ENCODE measurements around the gene SLC1A7.

SLC1A7 gene

DNA sequence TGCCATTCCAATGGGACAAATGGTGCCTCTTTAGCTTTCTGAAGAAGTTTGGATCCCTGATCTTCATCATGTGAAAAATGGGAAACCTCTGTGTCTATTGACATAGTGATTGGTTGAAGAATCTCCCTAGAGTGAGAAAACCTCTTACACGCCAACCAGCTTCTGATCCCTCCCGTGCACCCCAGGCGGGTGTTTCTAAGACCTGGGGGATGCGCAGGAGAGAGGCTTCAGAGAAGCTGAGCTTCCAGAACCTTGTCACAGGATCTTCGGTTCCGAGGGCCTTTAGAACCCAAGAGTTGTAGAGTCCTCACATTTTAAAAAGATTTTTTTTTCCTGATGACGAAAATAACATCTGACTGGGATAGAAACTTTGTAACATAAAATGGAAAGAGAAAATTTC lies 69.2 kb downstream of the SLC1A7 start:
- Histone ChIP-seq H3K4me3 (replicated peaks; ENCODE audit: low read depth, low read length) (no peak overlapping the region), H3K27me3 (replicated peaks; ENCODE audit: control insufficient read depth, insufficient read depth, low read length) (no peaks in the 10 kb centered on the region), H3K36me3 (ENCODE audit: control insufficient read depth, insufficient read depth, low read length) (no peaks in the 10 kb centered on the region)
- no peak for DNase-seq (ENCODE audit: extremely low read depth, insufficient read length)
- TF ChIP-seq, protein P1, sequence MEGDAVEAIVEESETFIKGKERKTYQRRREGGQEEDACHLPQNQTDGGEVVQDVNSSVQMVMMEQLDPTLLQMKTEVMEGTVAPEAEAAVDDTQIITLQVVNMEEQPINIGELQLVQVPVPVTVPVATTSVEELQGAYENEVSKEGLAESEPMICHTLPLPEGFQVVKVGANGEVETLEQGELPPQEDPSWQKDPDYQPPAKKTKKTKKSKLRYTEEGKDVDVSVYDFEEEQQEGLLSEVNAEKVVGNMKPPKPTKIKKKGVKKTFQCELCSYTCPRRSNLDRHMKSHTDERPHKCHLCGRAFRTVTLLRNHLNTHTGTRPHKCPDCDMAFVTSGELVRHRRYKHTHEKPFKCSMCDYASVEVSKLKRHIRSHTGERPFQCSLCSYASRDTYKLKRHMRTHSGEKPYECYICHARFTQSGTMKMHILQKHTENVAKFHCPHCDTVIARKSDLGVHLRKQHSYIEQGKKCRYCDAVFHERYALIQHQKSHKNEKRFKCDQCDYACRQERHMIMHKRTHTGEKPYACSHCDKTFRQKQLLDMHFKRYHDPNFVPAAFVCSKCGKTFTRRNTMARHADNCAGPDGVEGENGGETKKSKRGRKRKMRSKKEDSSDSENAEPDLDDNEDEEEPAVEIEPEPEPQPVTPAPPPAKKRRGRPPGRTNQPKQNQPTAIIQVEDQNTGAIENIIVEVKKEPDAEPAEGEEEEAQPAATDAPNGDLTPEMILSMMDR (IDR thresholded peaks at IDR 0.05; ENCODE audit: insufficient read depth, low read length, poor library complexity, severe bottlenecking), result no peak

DNA sequence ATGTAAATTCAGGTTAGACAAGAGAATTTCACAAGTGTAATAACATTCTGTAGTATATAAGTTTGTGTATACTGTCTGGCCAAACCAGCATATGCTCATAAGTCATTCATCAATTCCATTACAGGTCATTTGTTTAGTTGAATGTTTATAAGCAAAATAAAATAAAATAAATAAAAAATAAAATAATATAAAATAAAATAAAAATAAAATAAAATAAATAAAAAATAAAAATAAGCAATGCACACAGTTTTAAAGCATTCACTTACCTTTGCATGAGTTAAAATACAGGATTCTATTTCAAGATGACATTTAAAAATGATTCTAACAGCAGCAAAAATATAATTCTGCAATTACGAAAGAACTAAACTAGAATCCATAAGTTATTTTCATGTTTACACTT lies 70.5 kb downstream of the SLC1A7 start:
- H3K27me3 ChIP-seq (replicated peaks; ENCODE audit: control insufficient read depth, insufficient read depth, low read length), result no peaks in the 10 kb centered on the region
- TF ChIP-seq, protein P1 (IDR thresholded peaks at IDR 0.05; ENCODE audit: insufficient read depth, low read length, poor library complexity, severe bottlenecking), result no peak
- no peaks in the 10 kb centered on the region for H3K36me3 ChIP-seq (ENCODE audit: control insufficient read depth, insufficient read depth, low read length)
- DNase-seq (ENCODE audit: extremely low read depth, insufficient read length), result no peak
- H3K4me3 ChIP-seq (replicated peaks; ENCODE audit: low read depth, low read length), result no peak overlapping the region

DNA sequence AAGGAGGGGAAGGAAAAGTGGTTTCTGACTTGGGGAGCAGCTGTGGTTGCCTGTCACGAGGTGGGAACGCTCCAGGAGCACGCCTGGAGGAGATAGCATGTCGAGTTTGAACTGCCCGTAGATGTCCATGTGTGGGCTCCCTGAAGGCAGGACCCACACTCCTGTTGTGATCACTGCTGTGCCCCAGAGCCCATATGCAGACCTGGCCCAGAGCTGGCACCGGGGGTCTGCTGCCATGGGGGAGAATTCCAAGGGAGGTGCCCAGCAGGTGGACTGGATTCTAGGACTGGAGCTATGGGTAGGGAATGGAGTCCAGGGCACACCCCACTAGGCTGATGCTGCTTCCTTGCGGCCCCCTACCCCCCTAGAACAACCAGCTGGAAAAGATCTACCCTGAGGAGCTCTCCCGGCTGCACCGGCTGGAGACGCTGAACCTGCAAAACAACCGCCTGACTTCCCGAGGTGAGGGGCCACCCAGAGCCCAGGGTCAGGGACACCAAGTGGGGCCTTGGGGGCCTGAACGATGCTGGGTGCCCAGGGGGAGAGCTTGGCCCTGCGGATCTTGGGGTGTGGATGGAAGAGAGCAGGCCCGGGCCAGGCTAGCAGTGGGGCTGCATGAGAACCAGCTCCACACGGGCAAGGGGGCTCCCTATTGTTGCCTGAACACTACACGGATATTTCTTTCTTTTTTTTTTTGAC lies 71.1 kb downstream of the SLC1A7 start:
- Histone ChIP-seq H3K4me3 (replicated peaks; ENCODE audit: low read depth, low read length) (no peak overlapping the region), H3K36me3 (ENCODE audit: control insufficient read depth, insufficient read depth, low read length) (no peaks in the 10 kb centered on the region), H3K27me3 (replicated peaks; ENCODE audit: control insufficient read depth, insufficient read depth, low read length) (no peaks in the 10 kb centered on the region)
- TF ChIP-seq, protein P1 (IDR thresholded peaks at IDR 0.05; ENCODE audit: insufficient read depth, low read length, poor library complexity, severe bottlenecking), result no peak
- no peak for DNase-seq (ENCODE audit: extremely low read depth, insufficient read length)

DNA sequence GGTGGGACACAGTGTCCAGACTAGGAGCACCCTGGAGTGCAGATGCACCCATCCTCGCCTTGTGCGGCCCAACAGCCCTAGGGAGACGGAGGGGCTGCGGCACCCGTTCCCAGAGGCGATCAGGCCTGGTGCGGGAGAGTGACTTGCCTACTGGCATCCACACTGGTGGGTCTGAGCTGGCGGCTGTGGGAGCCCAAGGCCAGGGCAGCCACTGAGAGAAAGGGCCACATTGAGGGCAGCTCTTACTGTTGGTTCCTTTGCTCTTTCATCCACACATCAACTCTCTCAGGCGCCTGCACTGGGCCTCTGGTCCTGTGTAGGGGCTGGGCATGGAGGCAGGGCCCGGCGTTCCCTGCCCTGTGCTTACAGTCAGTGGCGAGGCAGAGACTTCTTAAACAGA lies 71.8 kb downstream of the SLC1A7 start:
- no peak for DNase-seq (ENCODE audit: extremely low read depth, insufficient read length)
- TF ChIP-seq, protein P1 (IDR thresholded peaks at IDR 0.05; ENCODE audit: insufficient read depth, low read length, poor library complexity, severe bottlenecking), result no peak

DNA sequence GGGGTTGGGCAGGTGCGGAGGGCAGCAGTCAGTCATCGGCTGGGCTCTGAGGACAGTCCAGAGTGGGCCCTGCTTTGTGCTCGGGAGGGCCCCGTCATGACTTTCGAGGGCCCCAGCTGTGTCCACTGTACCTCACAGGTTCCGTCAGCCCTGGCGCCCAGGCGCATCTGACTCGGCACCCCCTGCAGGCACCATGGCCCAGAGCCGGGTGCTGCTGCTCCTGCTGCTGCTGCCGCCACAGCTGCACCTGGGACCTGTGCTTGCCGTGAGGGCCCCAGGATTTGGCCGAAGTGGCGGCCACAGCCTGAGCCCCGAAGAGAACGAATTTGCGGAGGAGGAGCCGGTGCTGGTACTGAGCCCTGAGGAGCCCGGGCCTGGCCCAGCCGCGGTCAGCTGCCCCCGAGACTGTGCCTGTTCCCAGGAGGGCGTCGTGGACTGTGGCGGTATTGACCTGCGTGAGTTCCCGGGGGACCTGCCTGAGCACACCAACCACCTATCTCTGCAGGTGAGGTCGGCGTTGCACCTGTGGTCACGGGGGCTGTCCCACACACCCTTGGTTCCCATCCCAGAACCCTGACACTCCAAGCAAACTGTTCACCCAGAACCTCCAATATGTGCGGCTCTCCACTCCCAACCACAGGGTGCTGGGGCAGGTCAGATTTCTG lies 72.6 kb downstream of the SLC1A7 start:
- DNase-seq (ENCODE audit: extremely low read depth, insufficient read length), result no peak
- TF ChIP-seq, protein P1 (IDR thresholded peaks at IDR 0.05; ENCODE audit: insufficient read depth, low read length, poor library complexity, severe bottlenecking), result no peak
- H3K36me3 ChIP-seq (ENCODE audit: control insufficient read depth, insufficient read depth, low read length), result no peaks in the 10 kb centered on the region
- H3K27me3 ChIP-seq (replicated peaks; ENCODE audit: control insufficient read depth, insufficient read depth, low read length), result no peaks in the 10 kb centered on the region
- no peak overlapping the region for H3K4me3 ChIP-seq (replicated peaks; ENCODE audit: low read depth, low read length)

More for the DNA sequence above, 71.8 kb downstream of the SLC1A7 start:
- H3K27me3 ChIP-seq (replicated peaks; ENCODE audit: control insufficient read depth, insufficient read depth, low read length), result no peaks in the 10 kb centered on the region
- H3K4me3 ChIP-seq (replicated peaks; ENCODE audit: low read depth, low read length), result no peak overlapping the region
- no peaks in the 10 kb centered on the region for H3K36me3 ChIP-seq (ENCODE audit: control insufficient read depth, insufficient read depth, low read length)

Data from GM06990 (cell line).